Activated T-helper 1 cell treated with anti-CD3 and anti-CD28 coated beads, Interleukin-2, amount 50 U/mL, for 16 hours (primary cell): Measurements from ENCODE around the gene FAM25G.
"Not testable (repeated sequence)": the region's sequence is repeated elsewhere in the genome, so short reads cannot be mapped to it uniquely, and the experiment has no call there.

Experiments used
- DNase-seq, 2 donors: peaks; one replicate each; pipeline ENCODE4 v3.0.0-alpha.2; 2020; ENCODE audit warnings: low read depth in 1 of 2, low spot score in 1 of 2

FAM25G gene

GRCh38 chr10:47491600-47491999 is at the start of gene FAM25G:
Gene FAM25G (minus strand): TSS chr10:47491700. CDS start chr10:47491674, 26 bp downstream.
- not testable (repeated sequence) for DNase-seq

- DNase-seq, result not testable (repeated sequence)
These were observed 44.9 kb upstream of the FAM25G start for GRCh38 chr10:47536430-47536829.

DNA sequence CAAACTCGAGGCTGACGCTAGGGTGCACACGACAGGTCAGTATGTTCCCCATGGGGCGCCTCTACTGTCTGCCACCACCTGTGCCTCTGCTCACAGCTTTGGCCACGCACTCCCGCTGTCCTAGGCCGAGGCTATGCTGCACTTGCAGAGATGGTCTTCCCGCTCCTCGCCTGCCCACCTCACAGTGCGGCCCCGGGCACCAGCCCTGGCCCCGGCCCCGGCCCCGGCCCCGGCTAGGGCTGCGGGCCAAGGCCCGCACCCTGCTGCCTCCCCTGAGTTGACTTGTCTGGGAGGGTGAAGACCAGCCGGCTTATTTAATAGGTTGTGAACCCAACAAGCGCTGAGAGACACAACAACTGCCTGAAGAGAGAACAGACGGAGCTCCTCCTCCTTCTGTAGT is 32.0 kb upstream of the FAM25G start, which contains the start of gene AGAP9:
TSS of gene AGAP9 (minus strand) at position 164 of the 400 bp plus-strand sequence. CDS start at position 52, 112 bp downstream.
- DNase-seq, result not testable (repeated sequence)

DNA sequence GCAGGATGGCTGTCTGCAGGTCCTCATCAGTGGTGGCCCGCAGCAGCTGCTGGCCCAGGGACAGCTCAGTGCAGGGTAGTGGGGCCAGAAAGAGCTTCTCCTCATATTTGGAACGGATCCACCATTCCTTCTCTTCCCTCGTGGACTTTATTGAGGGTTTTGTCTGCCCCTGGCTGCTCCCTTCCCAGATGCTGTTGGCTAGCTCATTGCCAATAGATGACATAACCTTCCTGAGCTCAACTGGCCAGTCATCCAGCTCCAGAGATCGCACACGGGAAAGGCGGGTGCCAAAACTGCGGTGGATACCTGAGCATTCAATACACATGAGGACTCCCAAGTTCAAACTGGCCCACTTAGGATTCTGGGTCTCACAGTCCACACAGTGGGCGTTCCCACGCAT is 10.8 kb upstream of the FAM25G start:
- not testable (repeated sequence) for DNase-seq

GRCh38 chr10:47494226-47494625 is 2.7 kb upstream of the FAM25G start:
- DNase-seq, result not testable (repeated sequence)

DNA sequence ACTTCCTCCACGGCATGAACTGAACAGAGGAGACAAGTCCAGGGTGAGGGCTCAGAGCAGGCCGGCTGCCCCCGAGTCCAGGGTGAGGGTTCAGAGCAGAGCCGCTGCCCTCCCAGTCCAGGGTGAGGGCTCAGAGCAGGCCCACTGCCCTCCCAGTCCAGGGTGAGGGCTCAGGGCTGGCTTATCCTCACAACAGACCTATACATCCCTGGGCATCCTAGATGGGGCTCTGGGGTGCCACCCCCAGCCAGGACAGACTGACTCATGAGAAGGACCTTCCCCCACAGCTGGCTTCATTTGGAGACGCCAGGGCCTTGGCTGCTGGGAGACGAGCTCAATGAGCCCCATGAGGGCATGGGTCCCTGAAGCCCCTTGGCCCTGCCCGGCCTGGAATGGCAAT is 1.9 kb downstream of the FAM25G start:
- not testable (repeated sequence) for DNase-seq

GRCh38 chr10:47485943-47486342 is 5.6 kb downstream of the FAM25G start:
- DNase-seq, result not testable (repeated sequence)

DNA sequence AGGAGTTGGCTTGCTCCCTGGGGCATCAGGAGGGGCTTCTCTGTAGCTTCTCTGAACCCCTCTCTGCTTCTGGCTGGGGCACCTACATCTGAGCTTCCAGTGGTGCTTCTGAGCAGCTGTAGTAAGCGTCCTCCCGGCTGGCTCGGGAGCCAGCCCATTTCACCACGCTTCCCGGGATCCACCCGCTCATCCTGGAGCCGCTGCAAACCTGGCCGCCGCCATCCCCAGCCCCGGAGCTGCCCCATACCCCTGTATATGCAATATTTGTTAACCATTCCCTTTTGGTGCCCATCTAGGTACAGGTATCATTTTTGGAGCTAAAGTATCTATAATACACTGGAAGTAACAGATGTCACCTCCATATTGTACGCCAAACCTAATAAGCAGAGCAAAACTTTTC is 6.7 kb downstream of the FAM25G start:
- DNase-seq, result not testable (repeated sequence)

- DNase-seq, result not testable (repeated sequence)
These were observed 7.6 kb downstream of the FAM25G start, which contains the start of gene ANXA8 for GRCh38 chr10:47483923-47484322. Gene ANXA8 (minus strand): TSS chr10:47484115. CDS start chr10:47483933, 182 bp downstream.

DNA sequence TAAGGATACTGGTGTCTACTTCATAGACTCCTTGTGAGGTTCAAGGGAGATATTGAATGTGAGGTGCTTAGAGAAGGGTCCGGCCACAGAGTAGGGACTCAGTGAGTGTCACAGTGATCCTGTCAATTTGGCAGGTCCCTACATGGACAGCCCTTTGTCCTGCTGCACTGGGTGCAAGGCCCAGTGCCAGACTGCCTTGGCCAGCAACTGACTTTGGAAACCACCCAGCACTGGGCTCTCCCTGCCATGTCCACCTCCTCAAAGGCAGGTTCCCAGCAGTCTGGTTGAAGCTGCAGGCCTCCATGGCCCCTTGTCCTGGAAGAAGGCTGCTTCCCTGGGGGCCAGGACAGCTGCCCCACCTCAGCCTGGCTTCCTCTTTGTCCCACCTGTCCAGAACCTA is 9.1 kb downstream of the FAM25G start:
- not testable (repeated sequence) for DNase-seq

- DNase-seq, result not testable (repeated sequence)
These were observed 9.7 kb downstream of the FAM25G start for GRCh38 chr10:47481768-47482181.

- not testable (repeated sequence) for DNase-seq
These were observed 10.2 kb downstream of the FAM25G start for GRCh38 chr10:47481182-47481766.

DNA sequence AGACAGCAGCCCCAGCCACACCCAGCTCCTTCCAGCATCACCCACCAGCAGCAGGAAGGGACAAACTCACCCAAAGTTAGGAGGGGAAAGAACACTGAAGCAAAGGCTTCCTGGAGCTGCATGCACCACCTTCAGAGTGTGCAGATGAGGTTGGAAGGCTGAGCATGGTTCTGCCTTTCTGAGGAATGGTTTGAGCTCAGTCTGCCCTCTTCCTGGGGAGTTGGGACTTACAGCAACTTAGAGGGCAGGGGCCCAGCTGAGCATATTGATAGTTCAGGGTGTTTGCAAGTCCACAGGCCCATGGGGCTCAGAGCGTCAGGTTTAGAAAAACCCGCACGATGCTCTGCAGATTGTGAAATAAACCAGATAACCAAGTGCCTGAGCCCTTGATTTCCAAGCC is 11.4 kb downstream of the FAM25G start:
- DNase-seq, result not testable (repeated sequence)

- not testable (repeated sequence) for DNase-seq
These were observed 13.4 kb downstream of the FAM25G start for GRCh38 chr10:47478114-47478513.

- DNase-seq, result not testable (repeated sequence)
These were observed 14.4 kb downstream of the FAM25G start for GRCh38 chr10:47477078-47477477.

GRCh38 chr10:47475101-47475500 is 16.4 kb downstream of the FAM25G start:
- not testable (repeated sequence) for DNase-seq

DNA sequence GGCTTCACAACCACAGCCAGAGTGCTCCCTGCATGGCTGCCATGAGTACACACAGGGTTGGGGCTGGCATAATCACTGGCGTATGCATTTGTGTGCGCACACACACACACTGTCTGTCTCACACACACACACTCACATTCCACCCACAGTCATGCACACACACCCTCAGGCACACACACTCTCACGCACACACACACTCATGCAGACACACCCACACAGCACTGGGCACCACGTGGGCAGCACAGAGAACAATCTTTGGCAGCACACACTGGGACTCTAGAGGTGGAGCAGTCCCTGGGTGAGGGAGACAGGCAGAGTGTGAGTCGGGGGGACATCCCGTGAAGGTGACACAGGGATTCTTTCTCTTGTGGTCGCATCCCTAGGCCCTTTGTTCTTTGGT is 18.0 kb downstream of the FAM25G start:
- DNase-seq, result not testable (repeated sequence)

- DNase-seq, result not testable (repeated sequence)
These were observed 18.9 kb downstream of the FAM25G start for GRCh38 chr10:47472647-47473046.

DNA sequence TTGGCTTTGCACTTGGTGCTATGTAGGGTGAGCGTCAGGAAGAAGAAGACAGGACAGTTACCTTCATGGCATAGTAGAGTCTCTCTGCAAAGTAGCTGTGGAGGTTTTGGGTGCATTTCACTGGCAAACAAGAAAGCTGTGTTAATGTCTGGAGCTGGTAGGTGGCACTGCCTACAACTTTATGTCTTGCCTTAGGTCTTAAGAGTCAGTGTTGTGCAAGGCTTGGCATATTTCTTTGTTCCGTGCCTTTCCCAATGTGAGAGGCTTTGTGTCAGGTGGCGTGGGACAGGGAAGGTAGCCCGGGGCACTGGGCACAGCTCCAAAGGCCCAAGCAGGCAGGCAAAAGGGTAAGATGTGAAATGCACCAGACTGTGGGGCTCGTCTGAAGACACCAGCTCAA is 19.4 kb downstream of the FAM25G start:
- not testable (repeated sequence) for DNase-seq

GRCh38 chr10:47468731-47469528 is 22.6 kb downstream of the FAM25G start:
- DNase-seq, result not testable (repeated sequence)

DNA sequence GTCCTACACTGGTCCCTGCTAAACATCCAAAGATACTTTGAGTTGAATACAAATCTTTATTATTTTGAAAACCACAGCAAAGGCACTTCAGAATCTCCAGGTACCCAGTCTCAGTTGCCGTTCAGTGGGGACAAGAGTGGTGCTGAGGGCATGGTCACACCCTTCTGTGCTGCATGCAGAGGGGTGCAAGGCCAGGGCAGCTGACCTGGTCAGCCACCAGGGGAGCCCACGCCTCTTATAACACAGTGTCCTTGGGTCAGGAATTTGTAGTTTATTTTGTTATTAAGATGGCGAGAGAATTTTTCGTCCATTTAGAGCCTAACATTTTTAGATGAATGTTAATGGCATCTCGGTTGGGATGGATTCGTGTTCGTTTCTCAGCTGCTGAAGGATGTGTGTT is 23.5 kb downstream of the FAM25G start:
- not testable (repeated sequence) for DNase-seq

GRCh38 chr10:47467458-47467857 is 24.0 kb downstream of the FAM25G start:
- not testable (repeated sequence) for DNase-seq
